Inferior parietal cortex (tissue), 1 donor: Measurements from ENCODE around the gene CDK5.
A peak's percentile ranks its signal among the peaks of the same experiment; 100 is the strongest.
"Not testable (repeated sequence)": the region's sequence is repeated elsewhere in the genome, so short reads cannot be mapped to it uniquely, and the experiment has no call there.

Source experiments
- DNase-seq: peaks from one replicate; pipeline ENCODE4 v3.0.0-alpha.2; 2016; ENCODE audit errors: extremely low spot score

The CDK5 gene

DNA sequence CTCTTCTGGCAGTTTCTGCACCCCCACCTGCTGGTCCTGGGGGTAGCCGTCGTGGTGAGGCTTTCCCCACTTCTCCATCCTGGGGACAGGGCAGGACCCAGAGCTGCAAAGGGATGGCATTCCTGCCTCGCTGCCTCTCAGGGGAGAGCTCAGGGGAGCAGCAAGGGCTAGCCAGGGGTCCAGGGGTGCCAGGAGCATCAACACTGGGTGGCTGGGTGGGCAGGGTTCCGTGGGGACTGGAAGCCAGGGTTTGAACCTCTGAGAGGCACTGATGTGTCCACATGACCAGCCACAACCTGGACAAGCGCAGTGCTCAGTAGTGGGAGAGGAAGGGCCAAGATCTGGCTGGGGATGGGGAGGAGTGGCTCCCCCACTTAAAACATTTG, 23.8 kb downstream of the CDK5 start:
- DNase-seq: no peak

DNA sequence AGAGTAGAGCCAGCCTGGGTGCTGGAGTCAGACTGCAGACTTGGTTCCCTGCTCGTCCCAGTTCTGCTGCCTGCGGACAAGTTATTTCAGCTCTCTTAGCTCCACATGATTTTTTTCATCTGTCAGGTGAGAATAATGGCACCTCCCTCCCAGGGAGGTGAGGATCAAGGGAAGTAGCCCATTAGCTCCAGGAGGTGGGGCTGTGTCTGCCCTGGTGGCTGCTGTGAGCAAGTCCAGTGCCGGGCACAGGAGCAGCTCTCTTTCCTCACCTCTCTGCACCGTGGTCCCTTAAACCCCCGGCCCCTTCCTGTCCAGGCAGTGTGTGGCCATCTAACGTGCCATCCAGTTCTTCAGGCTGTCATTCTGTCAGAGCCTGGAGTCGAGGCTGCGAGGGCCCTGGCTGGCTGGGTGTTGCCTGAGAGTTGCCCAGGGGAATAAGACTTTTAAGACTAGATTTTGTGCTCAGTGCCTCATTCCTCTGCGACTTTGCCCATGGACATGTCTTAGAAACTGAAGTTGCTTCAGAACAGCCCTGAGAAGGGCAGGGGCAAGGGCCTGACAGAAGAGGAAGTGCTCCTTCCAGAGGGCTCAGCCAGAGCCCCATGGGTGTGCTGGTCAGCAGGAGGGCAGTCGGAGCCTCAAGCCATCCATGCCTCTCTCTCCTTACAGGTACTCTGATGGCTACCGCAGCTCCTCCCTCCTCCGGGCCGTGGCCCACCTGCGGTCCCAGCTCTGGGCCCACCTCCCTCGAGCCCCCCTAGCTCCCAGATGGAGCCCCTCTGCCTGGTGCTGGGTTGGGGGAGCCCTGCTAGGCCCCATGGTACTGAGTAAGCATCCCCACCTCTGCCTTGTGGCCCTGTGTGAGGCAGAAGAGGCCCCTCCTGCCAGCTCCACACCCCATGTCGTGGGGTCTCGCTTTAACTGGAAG, 24.5 kb downstream of the CDK5 start:
- no peak for DNase-seq

DNA sequence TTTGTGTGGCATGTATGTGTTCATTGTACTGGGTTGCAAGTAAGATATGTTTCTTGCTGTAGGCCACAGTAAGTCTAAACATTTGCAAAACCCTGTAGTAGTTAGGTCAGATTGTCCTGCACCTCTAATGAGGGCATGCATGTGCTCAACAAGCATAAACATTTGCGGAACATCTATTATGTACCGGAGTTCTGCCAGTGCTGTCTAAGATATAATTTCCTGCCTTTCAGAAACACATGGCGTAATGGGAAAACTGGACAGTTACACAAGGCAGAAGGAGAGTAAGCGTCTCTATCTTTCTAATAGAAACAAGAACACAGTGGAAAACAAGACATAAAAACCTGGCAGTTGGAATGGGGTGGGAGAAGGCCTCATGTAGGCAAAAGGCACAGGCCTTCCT, 26.7 kb downstream of the CDK5 start:
- DNase-seq: no peak

DNA sequence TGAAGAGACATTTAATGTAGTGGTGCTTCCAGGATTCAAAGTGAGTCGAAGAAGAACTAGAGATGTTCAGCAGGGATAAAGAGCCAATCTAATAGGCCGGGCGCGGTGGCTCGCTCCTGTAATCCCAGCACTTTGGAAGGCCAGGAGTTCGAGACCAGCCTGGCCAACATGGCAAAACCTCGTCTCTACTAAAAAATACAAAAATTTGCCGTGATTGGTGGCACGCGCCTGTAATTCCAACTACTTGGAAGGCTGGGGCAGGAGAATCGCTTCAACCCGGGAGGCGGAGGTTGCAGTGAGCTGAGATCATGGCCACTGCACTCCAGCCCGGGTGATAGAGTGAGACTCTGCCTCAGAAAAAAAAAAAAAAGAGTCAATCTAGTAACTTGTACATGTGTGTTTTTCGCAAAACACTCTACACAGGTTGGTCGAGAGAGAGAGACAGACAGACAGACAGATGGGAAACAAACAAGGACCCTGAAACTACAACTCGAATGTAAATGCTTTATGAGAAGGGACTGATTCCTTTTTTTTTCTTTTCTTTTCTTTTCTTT, 28.7 kb downstream of the CDK5 start:
- DNase-seq: no peak

DNA sequence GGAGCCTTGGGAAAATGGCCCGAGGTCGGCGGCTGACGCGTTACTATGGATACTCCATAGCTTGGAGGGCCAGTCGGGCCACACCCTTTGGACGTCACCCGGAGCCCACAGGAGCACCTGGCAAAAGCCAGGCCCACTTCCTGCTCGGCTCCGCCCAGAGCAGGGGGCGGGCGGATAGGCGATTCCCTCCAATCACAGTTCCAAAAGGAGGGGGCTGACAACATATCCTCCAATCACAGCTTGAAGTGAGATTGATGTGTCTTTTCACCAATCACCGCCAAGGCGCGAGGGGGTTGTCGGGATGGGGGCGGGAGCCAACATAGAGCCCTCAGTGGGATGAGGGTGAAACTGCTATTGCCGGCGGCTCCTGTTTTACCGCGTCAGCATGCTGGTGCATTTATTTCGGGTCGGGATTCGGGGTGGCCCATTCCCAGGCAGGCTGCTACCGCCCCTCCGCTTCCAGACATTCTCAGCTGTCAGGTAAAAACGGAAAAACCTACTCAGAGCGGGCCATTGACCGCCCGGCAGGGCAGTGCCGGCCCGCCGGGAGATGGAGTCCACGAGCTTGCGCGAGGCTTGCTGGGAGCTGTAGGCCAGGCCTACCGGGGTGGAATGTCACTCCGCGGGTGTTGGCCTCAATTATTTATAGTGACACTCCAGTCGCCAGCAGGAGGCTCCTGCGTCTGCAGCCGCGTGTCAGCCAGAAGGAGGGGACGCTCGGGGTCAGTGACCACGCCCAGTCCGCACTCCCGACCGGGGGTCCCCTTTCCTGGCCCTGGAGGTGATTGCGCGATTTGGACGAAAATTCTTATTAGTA, 29.4 kb downstream of the CDK5 start, which contains the start of gene ABCB8:
Gene ABCB8, plus strand, starts transcription at position 320 of the 817 bp plus-strand sequence. Its CDS starts 66 bp downstream, at position 386.
- DNase-seq: peak; percentile 99

DNA sequence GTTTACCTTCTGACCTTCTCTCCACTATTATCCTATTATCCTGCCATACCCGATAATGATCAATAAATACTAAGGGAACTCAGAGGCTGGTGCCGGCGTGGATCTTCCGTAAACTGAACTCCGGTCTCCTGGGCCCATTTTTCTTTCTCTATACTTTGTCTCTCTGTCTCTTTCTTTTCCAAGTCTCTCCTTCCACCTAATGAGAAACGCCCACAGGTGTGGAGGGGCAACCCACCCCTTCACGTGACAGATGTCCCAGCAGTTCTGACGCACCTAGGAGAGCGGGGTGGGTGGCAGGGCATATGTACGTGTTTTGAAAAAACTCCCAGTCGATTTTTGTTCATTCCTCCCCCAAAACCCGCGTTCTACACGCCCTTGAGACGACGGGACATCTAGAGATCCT, 30.0 kb downstream of the CDK5 start:
- not testable (repeated sequence) for DNase-seq

DNA sequence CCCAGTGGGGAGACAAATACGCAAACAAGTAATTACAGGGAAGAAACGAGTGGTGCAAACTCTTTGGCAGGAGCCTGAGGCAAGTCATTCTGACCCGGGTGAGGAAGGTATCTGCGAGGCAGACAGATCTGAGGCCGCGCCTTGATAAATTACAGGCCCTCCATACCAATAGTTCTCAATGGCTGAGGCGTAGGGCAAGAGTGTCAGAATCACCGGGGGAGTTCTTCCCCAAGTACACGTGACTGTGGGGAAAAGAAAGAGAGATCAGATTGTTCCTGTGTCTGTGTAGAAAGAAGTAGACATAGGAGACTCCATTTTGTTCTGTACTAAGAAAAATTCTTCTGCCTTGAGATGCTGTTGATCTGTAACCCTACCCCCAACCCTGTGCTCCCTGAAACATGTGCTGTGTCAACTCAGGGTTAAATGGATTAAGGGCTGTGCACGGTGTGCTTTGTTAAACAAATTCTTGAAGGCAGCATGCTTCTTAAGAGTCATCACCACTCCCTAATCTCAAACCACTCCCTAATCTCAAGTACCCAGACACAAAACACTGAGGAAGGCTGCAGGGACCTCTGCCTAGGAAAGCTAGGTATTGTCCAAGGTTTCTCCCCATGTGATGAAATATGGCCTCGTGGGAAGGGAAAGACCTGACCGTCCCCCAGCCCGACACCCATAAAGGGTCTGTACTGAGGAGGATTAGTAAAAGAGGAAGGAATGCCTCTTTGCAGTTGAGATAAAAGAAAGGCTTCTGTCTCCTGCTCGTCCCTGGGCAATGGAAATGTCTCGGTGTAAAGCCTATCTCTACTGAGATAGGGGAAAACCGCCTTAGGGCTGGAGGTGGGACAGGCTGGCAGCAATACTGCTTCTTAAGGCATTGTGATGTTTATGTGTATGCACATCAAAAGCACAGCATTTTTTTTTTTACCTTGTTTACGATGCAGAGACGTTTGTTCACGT, 30.6 kb downstream of the CDK5 start:
- not testable (repeated sequence) for DNase-seq

DNA sequence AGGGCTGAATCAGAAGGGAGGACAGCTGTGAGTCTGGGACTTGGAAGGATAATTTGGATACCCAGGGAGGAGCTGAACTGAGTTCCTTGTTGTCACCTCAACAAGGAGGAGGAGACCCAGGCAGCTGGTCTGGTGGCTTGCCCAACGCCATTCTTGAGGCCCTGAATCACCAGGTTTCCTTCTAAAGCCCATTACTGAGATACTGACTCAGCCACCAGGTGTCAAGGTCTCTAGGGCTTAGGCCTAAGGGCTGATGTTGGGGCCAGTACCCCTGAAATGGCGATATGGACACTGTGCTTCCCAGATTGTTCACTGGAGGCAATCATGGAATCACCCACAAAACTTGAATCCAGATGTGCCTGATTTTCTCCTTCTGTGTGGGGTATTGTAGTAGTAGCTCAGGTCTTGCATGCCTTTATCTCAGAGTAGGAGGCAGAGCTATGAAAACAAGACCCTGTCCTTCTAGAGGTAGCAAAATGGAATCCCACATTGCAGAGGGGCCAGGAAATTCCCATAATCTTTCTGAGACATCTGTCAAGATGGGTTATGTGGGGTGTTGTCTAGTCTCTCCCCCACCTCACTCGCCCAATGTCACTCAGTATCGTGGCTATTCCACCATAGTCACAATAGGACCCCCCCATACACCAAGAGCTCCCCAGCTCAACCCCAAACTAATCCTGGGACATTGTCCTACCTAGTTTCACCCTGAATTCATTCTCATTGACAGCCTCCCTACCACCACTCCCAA, 31.6 kb downstream of the CDK5 start:
- no peak for DNase-seq

DNA sequence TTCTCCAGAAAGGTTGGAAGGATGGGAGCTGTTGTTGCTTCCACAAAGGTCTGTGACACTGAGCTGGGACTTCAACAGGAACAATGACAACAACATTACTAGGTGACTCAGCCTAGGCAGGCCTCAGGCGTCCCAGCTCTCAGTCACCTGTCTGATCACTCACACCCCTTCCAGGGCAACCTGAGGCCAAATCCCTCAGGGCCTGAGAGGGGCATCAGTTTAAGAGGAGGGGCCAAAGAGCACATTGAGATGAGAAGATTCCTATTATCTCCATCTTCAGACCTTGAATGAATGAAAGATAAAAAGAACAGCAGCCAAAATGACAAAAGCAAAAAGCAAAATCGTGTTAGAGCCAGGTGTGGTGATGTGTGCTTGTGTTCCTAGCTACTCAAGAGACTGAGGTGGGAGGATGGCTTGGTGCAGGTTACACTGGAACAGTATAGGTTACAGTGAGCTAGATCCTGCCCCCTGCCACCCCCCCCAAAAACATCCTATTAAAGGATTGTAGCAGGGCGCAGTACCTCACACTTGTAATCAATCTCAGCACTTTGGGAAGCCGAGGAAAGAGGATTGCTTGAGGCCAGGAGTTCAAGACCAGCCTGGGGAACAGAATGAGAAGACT, 33.2 kb downstream of the CDK5 start, which contains the start of gene ATG9B:
Gene ATG9B, minus strand, starts transcription at position 60 of the 622 bp plus-strand sequence. CDS start 71 bp downstream, outside the sequence.
- DNase-seq: no peak

DNA sequence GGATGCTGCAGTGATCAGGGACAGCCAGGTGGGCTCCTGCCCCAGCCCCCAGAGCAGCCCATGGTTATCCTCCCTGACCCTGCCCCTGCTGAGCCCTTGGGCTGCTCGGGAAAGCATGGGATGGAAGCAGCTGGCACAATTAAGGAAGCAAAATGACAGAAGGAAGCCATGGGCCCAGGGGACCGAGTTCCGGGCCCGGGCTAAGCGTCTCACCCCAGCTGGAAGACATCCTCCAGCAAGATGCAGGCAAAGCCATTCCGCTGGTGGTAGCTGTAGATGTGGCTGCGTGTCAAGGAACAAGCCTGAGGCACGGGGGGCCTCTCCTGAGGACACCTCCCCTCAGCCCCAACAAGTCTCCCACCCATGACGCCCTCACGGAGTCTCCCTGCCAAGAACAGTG, 34.5 kb downstream of the CDK5 start:
- DNase-seq: no peak

DNA sequence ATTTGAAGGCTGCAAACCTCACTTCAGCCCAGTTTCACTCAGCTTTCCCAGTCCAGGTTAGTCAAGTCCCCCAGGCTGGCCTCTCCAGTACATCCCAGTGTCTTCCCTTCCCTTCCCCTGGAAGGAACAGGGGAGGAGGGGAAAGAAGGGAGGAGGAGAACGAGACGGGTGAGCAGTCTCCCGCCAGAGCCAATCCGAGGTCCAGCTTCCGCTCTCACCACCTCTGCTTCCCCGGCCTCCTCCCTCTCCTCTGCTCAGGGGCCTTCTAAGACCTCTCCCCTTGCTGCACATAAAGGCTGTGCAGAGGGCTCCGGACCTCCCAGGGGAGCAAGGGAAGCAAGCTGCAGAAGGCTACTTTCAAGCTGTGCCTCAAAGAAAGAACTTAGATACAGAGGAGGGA, 37.5 kb downstream of the CDK5 start:
- no peak for DNase-seq

DNA sequence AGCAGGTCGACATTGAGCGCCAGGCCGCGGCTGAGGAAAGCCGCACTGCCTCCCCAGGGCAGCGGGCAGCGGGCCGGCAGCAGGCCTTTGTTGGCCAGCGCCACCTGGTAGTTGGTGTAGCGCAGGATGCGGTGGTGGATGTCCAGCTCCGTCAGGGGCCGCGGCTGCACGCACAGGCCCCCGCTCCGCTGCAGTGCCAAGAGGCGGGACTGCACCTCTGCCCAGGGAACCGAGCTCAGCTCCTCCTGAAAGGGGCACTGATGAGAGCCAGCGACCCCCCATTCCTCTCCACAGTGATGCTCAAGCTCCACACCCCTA, 38.6 kb downstream of the CDK5 start:
- no peak for DNase-seq

DNA sequence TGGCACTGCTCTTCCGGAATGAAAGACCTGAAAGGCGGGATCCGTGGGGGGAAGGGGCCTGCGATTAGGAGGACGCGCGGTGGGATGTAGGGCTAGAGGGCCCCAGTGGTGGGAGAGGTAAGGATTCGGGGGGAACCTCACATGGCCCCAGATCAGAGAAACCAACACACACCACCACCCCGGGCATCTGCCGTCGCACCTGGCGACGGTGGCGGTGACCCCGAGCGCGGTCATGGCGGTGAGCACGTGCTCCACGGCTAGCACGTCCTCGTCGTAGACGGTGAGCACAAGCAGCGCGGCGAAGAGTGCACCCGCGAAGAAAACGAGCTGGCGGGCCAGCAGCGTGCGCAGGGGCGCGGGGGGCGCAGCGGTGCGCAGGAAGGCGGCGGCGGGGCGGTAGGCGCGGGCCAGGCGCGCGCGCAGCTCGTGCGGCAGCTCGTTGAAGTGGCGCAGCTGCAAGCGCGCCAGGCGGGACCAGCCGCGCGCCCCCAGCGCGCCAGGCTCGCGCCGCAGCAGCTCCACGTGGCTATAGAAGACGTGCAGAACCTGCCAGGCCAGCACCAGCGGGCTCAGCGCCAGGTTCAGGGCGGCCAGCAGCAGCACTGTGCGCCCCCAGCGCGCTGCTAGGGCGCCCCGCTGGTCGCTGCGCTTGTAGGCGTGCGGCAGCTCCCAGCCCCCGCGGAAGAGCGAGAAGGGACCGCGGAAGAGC, 39.1 kb downstream of the CDK5 start:
- DNase-seq: no peak

DNA sequence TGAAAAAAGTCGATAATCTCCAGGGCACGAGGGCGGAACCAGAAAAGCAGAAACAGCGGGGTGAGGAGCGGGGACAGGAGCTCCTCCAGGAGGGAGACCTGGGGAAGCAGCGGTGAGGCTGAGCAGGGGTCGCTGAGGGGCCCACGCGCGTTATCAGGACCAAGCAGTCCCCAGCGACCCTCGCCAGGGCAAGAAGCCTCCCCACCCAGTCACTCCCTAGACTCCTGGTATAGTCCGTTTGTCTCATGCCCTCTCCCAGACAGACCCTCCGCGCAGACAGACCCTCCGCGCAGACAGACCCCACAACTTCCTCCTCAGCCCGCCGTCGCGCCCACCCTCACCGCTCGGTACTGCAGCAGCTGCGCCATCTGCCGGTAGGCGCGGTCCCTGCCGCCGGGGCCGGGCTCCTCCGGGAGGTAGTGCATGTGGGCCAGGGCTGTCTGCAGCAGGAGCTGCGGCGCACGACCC, 39.7 kb downstream of the CDK5 start:
- DNase-seq: no peak

DNA sequence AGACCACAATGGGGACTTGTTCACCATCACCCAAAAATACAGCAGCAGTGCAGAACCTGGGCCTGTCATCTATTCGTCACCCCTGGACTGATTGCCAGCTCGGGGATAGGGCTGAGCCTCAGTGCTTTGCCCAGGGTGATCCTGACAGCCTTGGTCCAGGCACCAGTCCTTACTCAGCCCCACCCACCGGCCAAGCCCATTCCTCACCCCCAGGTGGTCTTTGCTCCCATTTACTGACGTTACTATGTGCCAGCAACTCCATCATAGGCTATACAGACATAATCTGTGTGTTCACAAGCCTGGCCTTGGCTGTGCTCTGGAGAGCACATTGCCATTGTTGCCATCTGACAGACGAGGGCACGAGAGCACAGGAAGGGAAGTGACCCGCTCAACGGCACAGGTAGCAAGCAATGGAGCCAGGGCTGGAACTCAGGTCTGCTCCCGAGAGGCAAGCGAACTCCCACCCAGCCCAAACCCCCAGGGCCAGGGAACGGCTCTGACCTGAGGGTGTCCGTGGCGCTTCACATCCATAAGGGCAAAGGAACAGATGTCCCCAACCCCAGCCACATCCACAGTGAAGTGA, 40.2 kb downstream of the CDK5 start:
- no peak for DNase-seq

DNA sequence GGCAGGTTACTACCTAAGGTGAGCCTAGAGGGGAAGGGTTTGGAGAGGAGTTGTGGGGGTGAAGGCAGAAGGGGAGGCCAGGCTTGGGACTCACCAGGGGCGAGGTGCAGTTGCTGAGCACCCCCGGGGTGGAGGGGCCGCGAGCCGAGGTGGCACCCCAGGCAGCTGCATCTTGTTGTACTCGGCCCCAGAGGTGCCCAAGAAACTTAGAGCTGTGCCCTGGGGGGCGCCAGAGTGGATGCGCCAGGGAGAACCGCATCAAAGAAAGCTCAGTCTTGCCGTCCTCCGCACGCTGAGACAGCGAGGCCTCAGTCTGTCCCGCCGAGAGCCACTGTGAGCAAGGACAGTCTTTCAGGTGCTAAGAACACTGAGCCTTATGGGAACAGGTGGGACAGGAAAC, 40.8 kb downstream of the CDK5 start:
- no peak for DNase-seq

DNA sequence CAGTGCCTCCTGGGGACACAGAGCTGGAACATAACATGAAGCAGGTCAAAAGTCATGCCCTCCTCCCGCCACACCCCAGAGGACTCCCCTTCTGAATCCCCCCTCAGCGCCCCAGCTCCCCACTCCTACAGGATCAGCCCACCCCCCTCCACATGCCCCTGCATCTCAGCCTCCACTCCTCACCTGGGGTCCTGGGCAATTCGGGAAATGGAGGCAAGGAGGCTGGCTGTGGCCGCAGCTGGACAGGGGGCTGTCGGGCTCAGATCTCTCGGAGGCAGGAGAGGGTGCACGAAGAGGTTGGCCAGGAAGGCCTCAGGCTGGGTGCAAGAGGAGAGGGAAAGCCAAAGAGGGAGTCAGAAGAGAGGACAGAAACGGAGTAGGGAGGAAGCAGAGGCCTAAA, 41.2 kb downstream of the CDK5 start:
- DNase-seq: no peak

DNA sequence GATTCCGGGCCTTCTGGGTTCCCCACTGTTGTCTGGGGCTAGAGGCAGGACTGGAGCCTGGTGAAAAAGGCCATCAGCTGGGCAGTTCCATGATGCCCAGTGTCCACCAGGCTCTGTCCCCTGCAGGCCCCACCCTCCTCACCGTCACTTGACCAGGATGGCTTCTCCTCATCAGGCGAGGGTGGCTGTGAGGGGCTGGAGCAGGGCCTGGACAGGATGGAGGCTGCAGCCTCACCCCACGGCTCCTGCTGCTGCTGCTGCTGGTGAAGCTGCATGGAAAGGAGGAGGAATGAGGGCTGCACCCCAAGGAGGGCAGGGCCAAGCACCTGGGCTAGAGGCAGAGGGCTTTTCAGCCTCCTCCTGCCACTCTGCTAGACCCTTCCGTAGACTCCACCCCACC, 41.7 kb downstream of the CDK5 start:
- DNase-seq: no peak

DNA sequence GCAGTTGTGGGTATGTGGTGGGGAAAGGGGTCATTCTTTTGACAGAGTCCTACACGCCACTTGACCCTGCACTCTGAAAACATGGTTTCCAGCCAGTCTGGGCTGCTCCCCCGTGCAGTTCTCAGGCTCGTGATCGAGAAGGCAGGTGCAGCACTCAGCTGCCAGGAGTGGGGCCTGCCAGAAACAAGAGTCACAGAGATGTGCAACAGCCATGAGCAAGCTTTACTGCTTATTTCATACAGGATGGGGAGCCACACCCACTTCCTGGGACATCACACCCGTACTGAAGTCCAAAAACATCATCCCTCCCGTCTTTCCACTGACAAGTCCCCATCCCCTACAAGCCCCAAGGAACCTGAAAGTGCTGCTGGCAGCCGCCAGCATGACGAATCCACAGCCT, 42.7 kb downstream of the CDK5 start:
- DNase-seq: no peak
